ENCODE data around the gene VENTX.
"Not testable (repeated sequence)": the region's sequence is repeated elsewhere in the genome, so short reads cannot be mapped to it uniquely, and the experiment has no call there.

Gene VENTX

GRCh38 chr10:133216776-133217175 lies 20.9 kb upstream of the VENTX start:
- no peak for DNase-seq (ENCODE audit: low spot score)

GRCh38 chr10:133217800-133218589 lies 19.7 kb upstream of the VENTX start:
- no peak for DNase-seq (ENCODE audit: low spot score)

GRCh38 chr10:133218891-133219290 lies 18.8 kb upstream of the VENTX start:
- DNase-seq (ENCODE audit: low spot score), result no peak

- DNase-seq (ENCODE audit: low spot score), result no peak
Observed at GRCh38 chr10:133219782-133220181, 17.9 kb upstream of the VENTX start.

GRCh38 chr10:133221331-133221730 lies 16.3 kb upstream of the VENTX start:
- no peak for DNase-seq (ENCODE audit: low spot score)

- DNase-seq (ENCODE audit: low spot score), result not testable (repeated sequence)
Observed at GRCh38 chr10:133221756-133222155, 15.9 kb upstream of the VENTX start.

- DNase-seq (ENCODE audit: low spot score), result no peak
Observed at GRCh38 chr10:133224076-133224475, 13.6 kb upstream of the VENTX start.

GRCh38 chr10:133224756-133225372 lies 12.8 kb upstream of the VENTX start:
- DNase-seq (ENCODE audit: low spot score), result no peak

- DNase-seq (ENCODE audit: low spot score), result no peak
Observed at GRCh38 chr10:133225707-133226191, 11.9 kb upstream of the VENTX start.

GRCh38 chr10:133226251-133226808 lies 11.3 kb upstream of the VENTX start:
- DNase-seq (ENCODE audit: low spot score), result no peak

- DNase-seq (ENCODE audit: low spot score), result no peak
Observed at GRCh38 chr10:133227256-133227655, 10.4 kb upstream of the VENTX start.

GRCh38 chr10:133229265-133230043 lies 8.2 kb upstream of the VENTX start:
- no peak for DNase-seq (ENCODE audit: low spot score)

- no peak for DNase-seq (ENCODE audit: low spot score)
Observed at GRCh38 chr10:133230044-133230361, 7.7 kb upstream of the VENTX start, which contains the start of gene UTF1. Gene UTF1, plus strand, starts transcription at chr10:133230217. Its CDS starts 72 bp downstream, at chr10:133230289.

- DNase-seq (ENCODE audit: low spot score), result no peak
Observed at GRCh38 chr10:133230387-133231195, 7.1 kb upstream of the VENTX start.

- no peak for DNase-seq (ENCODE audit: low spot score)
Observed at GRCh38 chr10:133231244-133231945, 6.3 kb upstream of the VENTX start.

- DNase-seq (ENCODE audit: low spot score), result no peak
Observed at GRCh38 chr10:133231946-133232574, 5.6 kb upstream of the VENTX start.

- DNase-seq (ENCODE audit: low spot score), result not testable (repeated sequence)
Observed at GRCh38 chr10:133234796-133235195, 2.9 kb upstream of the VENTX start.

GRCh38 chr10:133235265-133235855 lies 2.3 kb upstream of the VENTX start:
- no peak for DNase-seq (ENCODE audit: low spot score)

- no peak for DNase-seq (ENCODE audit: low spot score)
Observed at GRCh38 chr10:133235932-133236331, 1.7 kb upstream of the VENTX start.
